Esophagus squamous epithelium (tissue), 5 donors: ENCODE results near the gene ANKRD65. TPM values are rescaled to one million over a fixed set of nuclear protein-coding genes. Genes with fewer than 3 reads are reported as not detected.
"Not testable (repeated sequence)": the region's sequence is repeated elsewhere in the genome, so short reads cannot be mapped to it uniquely, and the experiment has no call there.

Source experiments
- DNase-seq: peaks from one replicate; lab custom pipeline; 2025; lab: John Stamatoyannopoulos, UW
- H3K27ac ChIP-seq, 4 donors: fragments of 200-600 bp; sonication (generic); one replicate each; pipeline ENCODE4 v1.5.1; 2016 to 2019; ENCODE audit warnings: mild to moderate bottlenecking in 1 of 4
- H3K27me3 ChIP-seq, 4 donors: fragments of 200-600 bp; sonication (generic); 1 replicate in 3 of 4; 2 replicates in 1 of 4; pipeline versions ENCODE4 v1.5.1 to v1.6.0; 2017 to 2021; ENCODE audit warnings: antibody characterized with exemption in 1 of 4
- H3K36me3 ChIP-seq, 3 donors: fragments of 200-600 bp; sonication (generic); one replicate each; pipeline ENCODE4 v1.5.1; 2016 to 2019
- H3K4me1 ChIP-seq, 3 donors: fragments of 200-600 bp; sonication (generic); one replicate each; pipeline ENCODE4 v1.5.1; 2017 to 2019
- H3K4me3 ChIP-seq, 4 donors: fragments of 200-600 bp; sonication (generic); 1 replicate in 3 of 4; 2 replicates in 1 of 4; pipeline ENCODE4 v1.5.1; 2016 to 2019; ENCODE audit warnings: mild to moderate bottlenecking in 2 of 4, moderate library complexity in 1 of 4
- H3K9me3 ChIP-seq, 3 donors: fragments of 200-600 bp; sonication (generic); one replicate each; pipeline ENCODE4 v1.5.1; 2016 to 2019
- CTCF ChIP-seq, 6 experiments: fragments of 450-650 bp in 4 of 6; fragments of 200-600 bp in 2 of 6; sonication (generic) in 2 of 6; IDR thresholded peaks; one replicate each; pipeline ENCODE4 v1.5.1; 2016 to 2019; ENCODE audit warnings: antibody characterized with exemption in 6 of 6, mild to moderate bottlenecking in 4 of 6, moderate library complexity in 4 of 6
- POLR2A ChIP-seq, 4 donors: fragments of 450-650 bp; IDR thresholded peaks; one replicate each; pipeline ENCODE4 v1.6.1; 2017; ENCODE audit warnings: antibody characterized with exemption in 4 of 4, mild to moderate bottlenecking in 4 of 4, moderate library complexity in 3 of 4
- WGBS, 2 donors: methylation state at CpG; one replicate each; pipeline ENCODE4 v1.1.5; 2018; 5-methylcytosine and 5-hydroxymethylcytosine counted together
- intact Hi-C: fragments of 100-400 bp; cut with DNase I; formaldehyde crosslinking; loops from one replicate; pipeline ENCODE4 v1.15.0; 2022
- total RNA-seq, 4 donors: library from RNA; depleted of rRNA; stranded (reverse); fragments of >200 nt; gene quantifications; one replicate each; pipeline ENCODE4 v1.1.0, GENCODE V29; 2016
- donor health status: DM: yes; HTN: yes; CAD: no.

Gene ANKRD65
- total RNA-seq, 4 donors from 2014 or later: 4.7 to 28.3 (median 14.4) TPM

GRCh38 chr1:1452882-1453281 is 31.8 kb upstream of the ANKRD65 start:
- Histone ChIP-seq H3K27me3 (no peaks in the 10 kb centered on the region), H3K4me1 (peaks cover 0 to 7% (median 0%) of the 10 kb centered on the region in 3 donors), H3K27ac (no peak overlapping the region), H3K9me3 (no peaks in the 10 kb centered on the region), H3K4me3 (no peak overlapping the region), H3K36me3 (no peaks in the 10 kb centered on the region)
- no peak for DNase-seq
- intact Hi-C loops: no loop called here
- 93 to 95% methylated on average over 8 to 12 of the region's 16 CpGs for WGBS, 2 donors
- TF ChIP-seq CTCF (IDR thresholded peaks at IDR 0.05) (no peak), POLR2A (IDR thresholded peaks at IDR 0.05) (no peak)

- H3K36me3 ChIP-seq, DNase-seq, intact Hi-C loops, H3K4me3 ChIP-seq, H3K9me3 ChIP-seq, H3K4me1 ChIP-seq, H3K27ac ChIP-seq, H3K27me3 ChIP-seq: not testable (repeated sequence)
- WGBS, 2 donors: 50 to 60% methylated on average over 1 of the region's 8 CpGs
Observed at GRCh38 chr1:1452365-1452739, 31.3 kb upstream of the ANKRD65 start.

GRCh38 chr1:1451696-1452364 is 30.8 kb upstream of the ANKRD65 start:
- DNase-seq: no peak
- no peaks in the 10 kb centered on the region for H3K36me3 ChIP-seq
- TF ChIP-seq POLR2A (IDR thresholded peaks at IDR 0.05) (no peak), CTCF (IDR thresholded peaks at IDR 0.05) (no peak)

GRCh38 chr1:1450616-1451015 is 29.5 kb upstream of the ANKRD65 start:
- H3K36me3 ChIP-seq, H3K27ac ChIP-seq, H3K4me1 ChIP-seq, H3K9me3 ChIP-seq, H3K4me3 ChIP-seq, intact Hi-C loops, H3K27me3 ChIP-seq, DNase-seq: not testable (repeated sequence)
- 75 to 83% methylated on average over 12 to 15 of the region's 22 CpGs for WGBS, 2 donors

More at GRCh38 chr1:1451696-1452364, 30.8 kb upstream of the ANKRD65 start:
- Histone ChIP-seq H3K9me3 (no peaks in the 10 kb centered on the region), H3K27ac (no peak overlapping the region), H3K4me1 (peaks cover 0 to 7% (median 0%) of the 10 kb centered on the region in 3 donors), H3K27me3 (no peaks in the 10 kb centered on the region), H3K4me3 (no peak overlapping the region)
- intact Hi-C loops: no loop called here
- WGBS, 2 donors: 75 to 79% methylated on average over 11 to 20 of the region's 26 CpGs

- H3K9me3 ChIP-seq: no peaks in the 10 kb centered on the region
- DNase-seq: no peak
- no peaks in the 10 kb centered on the region for H3K36me3 ChIP-seq
- intact Hi-C loops: no loop called here
- WGBS, 2 donors: 71 to 80% methylated on average over 6 of the region's 6 CpGs
- no peak within 1 kb of the TSS for H3K4me3 ChIP-seq
- no peaks in the 10 kb centered on the region for H3K27me3 ChIP-seq
- no peak within 1 kb of the TSS for H3K27ac ChIP-seq
- TF ChIP-seq POLR2A (IDR thresholded peaks at IDR 0.05) (no peak), CTCF (IDR thresholded peaks at IDR 0.05) (no peak)
- peaks cover 0 to 7% (median 0%) of the 10 kb centered on the region in 3 donors for H3K4me1 ChIP-seq
Observed at GRCh38 chr1:1449099-1449739, 28.1 kb upstream of the ANKRD65 start, which contains the start of gene ATAD3C. Gene ATAD3C (plus strand): TSS chr1:1449689. CDS start chr1:1450684, 995 bp downstream.

GRCh38 chr1:1446631-1447030 is 25.6 kb upstream of the ANKRD65 start:
- intact Hi-C loops, H3K27me3 ChIP-seq, H3K9me3 ChIP-seq, H3K36me3 ChIP-seq, DNase-seq, H3K4me1 ChIP-seq, H3K27ac ChIP-seq, H3K4me3 ChIP-seq: not testable (repeated sequence)
- WGBS, 2 donors: 94 to 95% methylated on average over 11 to 18 of the region's 19 CpGs
